ENCODE data around the gene DYNC1H1. TPM values are rescaled to one million over a fixed set of nuclear protein-coding genes. Genes with fewer than 3 reads are reported as not detected.

Gene DYNC1H1
- total and polyA plus RNA-seq, 5 donors: 188 to 411 (median 288) TPM

Other genes starting within 250 kb of the DYNC1H1 start
- gene PPP2R5C, start 202.9 kb upstream of the DYNC1H1 start, total RNA-seq: 100 to 1,000 TPM; 141 to 158 (median 146) TPM
- 100.0 TPM for gene PPP2R5C, start 202.9 kb upstream of the DYNC1H1 start, polyA plus RNA-seq
- gene HSP90AA1, start 122.5 kb downstream of the DYNC1H1 start, total RNA-seq: 100 to 1,000 TPM; 381 to 731 (median 541) TPM
- 504 TPM for gene HSP90AA1, start 122.5 kb downstream of the DYNC1H1 start, polyA plus RNA-seq
- 10 to 100 TPM; 21.9 to 27.3 (median 22.4) TPM for gene WDR20, start 175.3 kb downstream of the DYNC1H1 start, total RNA-seq
- gene WDR20, start 175.3 kb downstream of the DYNC1H1 start, polyA plus RNA-seq: 13.2 TPM